Loucy (cell line): ENCODE measurements around the gene BEGAIN.
A peak's percentile ranks its signal among the peaks of the same experiment; 100 is the strongest.

Experiments
- H2AFZ ChIP-seq: fragments of 200-600 bp; sonication (generic); 2 replicates; pipeline ENCODE4 v1.6.0; 2016; ENCODE audit warnings: antibody characterized with exemption, mild to moderate bottlenecking, low read length, moderate library complexity
- H3F3A ChIP-seq: fragments of 200-600 bp; 2 replicates; pipeline ENCODE4 v1.6.0; 2016; ENCODE audit warnings: antibody characterized with exemption, low read depth, mild to moderate bottlenecking
- H3K27me3 ChIP-seq: fragments of 200-600 bp; sonication (generic); 2 replicates; pipeline ENCODE4 v1.6.1; 2014; ENCODE audit warnings: low read length, mild to moderate bottlenecking; ENCODE audit not compliant: insufficient read depth, poor library complexity, severe bottlenecking
- H3K36me3 ChIP-seq: fragments of 200-600 bp; sonication (generic); 2 replicates; pipeline ENCODE4 v1.6.1; 2016; ENCODE audit warnings: low read length; ENCODE audit not compliant: insufficient read depth
- H3K4me1 ChIP-seq: fragments of 200-600 bp; sonication (generic); 2 replicates; pipeline ENCODE4 v1.5.1; 2014; ENCODE audit warnings: low read length, mild to moderate bottlenecking; ENCODE audit not compliant: insufficient read depth, poor library complexity, severe bottlenecking
- H3K4me2 ChIP-seq: fragments of 200-600 bp; sonication (generic); 2 replicates; pipeline ENCODE4 v1.6.0; 2014; ENCODE audit warnings: antibody characterized with exemption, low read length, low read depth, mild to moderate bottlenecking; ENCODE audit not compliant: poor library complexity, severe bottlenecking
- H3K4me3 ChIP-seq: fragments of 200-600 bp; sonication (generic); 2 replicates; pipeline ENCODE4 v1.5.1; 2014; ENCODE audit warnings: low read length, mild to moderate bottlenecking, mixed read lengths; ENCODE audit not compliant: poor library complexity, severe bottlenecking
- H3K79me2 ChIP-seq: fragments of 200-600 bp; sonication (generic); 2 replicates; pipeline ENCODE4 v1.6.1; 2014; ENCODE audit warnings: low read length; ENCODE audit not compliant: insufficient read depth
- H3K9ac ChIP-seq: fragments of 200-600 bp; sonication (generic); 2 replicates; pipeline ENCODE4 v1.6.0; 2014; ENCODE audit warnings: mild to moderate bottlenecking, low read depth, low read length, moderate library complexity; ENCODE audit not compliant: poor library complexity, severe bottlenecking
- H3K9me2 ChIP-seq: fragments of 200-600 bp; sonication (generic); replicated peaks from 2 replicates; pipeline ENCODE4 v1.6.1; 2016; ENCODE audit warnings: low read depth, low read length, mixed read lengths
- H3K9me3 ChIP-seq: fragments of 200-600 bp; sonication (generic); 2 replicates; pipeline ENCODE4 v1.6.1; 2014; ENCODE audit warnings: mild to moderate bottlenecking, antibody characterized with exemption, low read length, low read depth; ENCODE audit not compliant: insufficient read depth
- H4K20me1 ChIP-seq: fragments of 200-600 bp; sonication (generic); 2 replicates; pipeline ENCODE4 v1.6.0; 2014; ENCODE audit warnings: antibody characterized with exemption, low read length, mild to moderate bottlenecking; ENCODE audit not compliant: insufficient read depth, poor library complexity, severe bottlenecking
- CTCF ChIP-seq: fragments of 200-600 bp; sonication (generic); conservative IDR thresholded peaks from 2 replicates; pipeline ENCODE4 v1.5.1; 2014; ENCODE audit warnings: mild to moderate bottlenecking, antibody characterized with exemption, low read length
- EZH2phosphoT487 ChIP-seq: fragments of 200-600 bp; IDR thresholded peaks from 2 replicates; pipeline ENCODE4 v1.6.1; 2018; ENCODE audit warnings: antibody characterized with exemption, mild to moderate bottlenecking, moderate library complexity, borderline replicate concordance

BEGAIN gene

GRCh38 chr14:100575266-100575995, 11.8 kb downstream of the BEGAIN start:
- peak overlapping the region; percentile 88 for H3K9ac ChIP-seq
- H3F3A ChIP-seq = no peaks in the 10 kb centered on the region; the same call in 1 of the 2 replicates
- no peak for TF ChIP-seq CTCF
- no peak for TF ChIP-seq EZH2phosphoT487
- H4K20me1 ChIP-seq = no peaks in the 10 kb centered on the region
- H2AFZ ChIP-seq = no peak overlapping the region
- peaks cover 17% of the 10 kb centered on the region for H3K79me2 ChIP-seq
- H3K9me2 ChIP-seq = no peaks in the 10 kb centered on the region
- no peaks in the 10 kb centered on the region for H3K9me3 ChIP-seq
- H3K36me3 ChIP-seq = no peaks in the 10 kb centered on the region
- H3K4me3 ChIP-seq = no peak overlapping the region
- H3K27me3 ChIP-seq = no peaks in the 10 kb centered on the region
- H3K4me1 ChIP-seq = peaks cover 42% of the 10 kb centered on the region
- H3K4me2 ChIP-seq = peak overlapping the region; percentile 100

- H3K9me3 ChIP-seq = no peaks in the 10 kb centered on the region
- H3K4me1 ChIP-seq = peaks cover 48% of the 10 kb centered on the region
- peaks cover 17% of the 10 kb centered on the region for H3K79me2 ChIP-seq
- no peaks in the 10 kb centered on the region for H4K20me1 ChIP-seq
- no peaks in the 10 kb centered on the region for H3K36me3 ChIP-seq
- no peak overlapping the region for H3K4me3 ChIP-seq
- no peak overlapping the region for H2AFZ ChIP-seq
- no peaks in the 10 kb centered on the region for H3K9me2 ChIP-seq
- no peaks in the 10 kb centered on the region for H3K27me3 ChIP-seq
- TF ChIP-seq CTCF (no peak), EZH2phosphoT487 (no peak)
- peaks cover 2% of the 10 kb centered on the region; the same call in 1 of the 2 replicates for H3F3A ChIP-seq
- H3K4me2 ChIP-seq = peak overlapping the region; percentile 100
- peak overlapping the region; percentile 88 for H3K9ac ChIP-seq
Observed at GRCh38 chr14:100574642-100575031, 12.6 kb downstream of the BEGAIN start.

GRCh38 chr14:100573757-100574641, 13.2 kb downstream of the BEGAIN start:
- peaks cover 54% of the 10 kb centered on the region for H3K4me1 ChIP-seq
- no peaks in the 10 kb centered on the region for H3K9me2 ChIP-seq
- peaks cover 2% of the 10 kb centered on the region; the same call in 1 of the 2 replicates for H3F3A ChIP-seq
- H3K36me3 ChIP-seq = no peaks in the 10 kb centered on the region
- H3K27me3 ChIP-seq = no peaks in the 10 kb centered on the region
- TF ChIP-seq EZH2phosphoT487 = no peak
- TF ChIP-seq CTCF = no peak
- H3K79me2 ChIP-seq = peaks cover 17% of the 10 kb centered on the region
- peak overlapping the region; percentile 100 for H3K4me2 ChIP-seq
- no peaks in the 10 kb centered on the region for H4K20me1 ChIP-seq
- H2AFZ ChIP-seq = no peak overlapping the region
- peak overlapping the region; percentile 85 for H3K4me3 ChIP-seq
- H3K9me3 ChIP-seq = no peaks in the 10 kb centered on the region
- peak overlapping the region; percentile 88 for H3K9ac ChIP-seq
